Hepatic stellate cell (primary cell): ENCODE data around the gene SHROOM1.

Experiments used
- DNase-seq: peaks from one replicate; pipeline ENCODE4 v3.0.0; 2011; ENCODE audit warnings: low spot score

The SHROOM1 gene

GRCh38 chr5:132776131-132776937 lies 54.1 kb downstream of the SHROOM1 start:
- DNase-seq: peak; percentile 66

DNA sequence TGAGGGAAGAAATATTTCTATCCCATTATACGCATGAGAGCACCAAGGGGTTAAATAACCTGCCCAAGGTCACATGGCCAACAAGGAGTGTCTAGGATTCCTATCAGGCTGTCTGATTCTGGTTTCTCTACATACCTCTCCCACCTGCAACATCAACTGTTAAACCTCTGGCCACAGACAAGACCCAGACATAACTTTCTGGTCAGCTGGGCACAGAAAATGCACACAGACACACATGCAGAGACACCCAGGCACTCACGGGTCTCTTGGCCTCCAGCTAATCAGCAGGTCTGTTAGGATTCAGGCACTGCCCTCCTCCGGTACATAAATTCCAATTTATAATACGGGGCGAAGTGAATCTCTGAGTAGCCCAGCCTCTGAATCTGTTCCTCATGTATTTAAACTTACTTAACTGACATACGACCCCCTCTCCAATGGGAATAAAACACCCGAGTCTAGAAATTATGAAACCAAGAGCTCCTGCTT lies 54.9 kb downstream of the SHROOM1 start:
- DNase-seq: no peak

DNA sequence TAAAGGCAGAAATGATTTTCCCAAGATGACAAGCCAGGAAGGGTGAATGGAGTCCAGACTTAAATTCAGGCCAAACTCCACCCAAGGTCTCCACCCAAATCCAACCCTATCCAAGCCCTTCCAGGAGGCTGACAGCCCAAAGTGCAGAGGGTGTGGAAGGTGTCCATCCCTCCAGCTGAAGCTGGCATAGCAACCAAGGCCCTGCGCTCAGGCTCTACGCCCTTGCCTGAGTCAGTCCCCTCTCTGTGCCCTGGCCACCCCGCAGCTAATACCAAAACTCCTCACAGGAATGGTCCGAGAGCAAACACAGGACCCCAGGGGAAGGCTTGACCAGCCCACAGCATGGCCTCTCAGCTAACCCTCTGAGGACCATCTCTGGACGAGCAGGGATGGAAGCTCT lies 55.6 kb downstream of the SHROOM1 start:
- no peak for DNase-seq

DNA sequence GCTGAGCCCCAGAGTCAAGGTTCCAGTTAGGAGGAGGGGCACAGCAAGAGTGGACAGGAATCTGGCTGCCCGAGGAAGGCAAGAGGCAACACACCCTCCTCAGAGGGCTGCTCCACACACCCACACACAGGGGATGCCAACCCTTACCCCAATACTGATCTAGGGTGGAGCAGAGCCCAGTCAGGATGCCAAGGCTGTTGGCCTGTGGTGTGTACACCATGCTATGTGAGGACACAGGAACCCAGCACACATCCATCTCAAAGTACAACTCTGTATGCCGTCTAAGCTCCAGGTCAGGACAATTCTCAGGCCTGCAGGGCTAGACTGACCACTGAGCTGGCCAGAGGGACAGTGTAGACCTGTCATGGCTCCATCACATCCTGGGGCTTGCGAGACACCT lies 56.0 kb downstream of the SHROOM1 start:
- DNase-seq: no peak

DNA sequence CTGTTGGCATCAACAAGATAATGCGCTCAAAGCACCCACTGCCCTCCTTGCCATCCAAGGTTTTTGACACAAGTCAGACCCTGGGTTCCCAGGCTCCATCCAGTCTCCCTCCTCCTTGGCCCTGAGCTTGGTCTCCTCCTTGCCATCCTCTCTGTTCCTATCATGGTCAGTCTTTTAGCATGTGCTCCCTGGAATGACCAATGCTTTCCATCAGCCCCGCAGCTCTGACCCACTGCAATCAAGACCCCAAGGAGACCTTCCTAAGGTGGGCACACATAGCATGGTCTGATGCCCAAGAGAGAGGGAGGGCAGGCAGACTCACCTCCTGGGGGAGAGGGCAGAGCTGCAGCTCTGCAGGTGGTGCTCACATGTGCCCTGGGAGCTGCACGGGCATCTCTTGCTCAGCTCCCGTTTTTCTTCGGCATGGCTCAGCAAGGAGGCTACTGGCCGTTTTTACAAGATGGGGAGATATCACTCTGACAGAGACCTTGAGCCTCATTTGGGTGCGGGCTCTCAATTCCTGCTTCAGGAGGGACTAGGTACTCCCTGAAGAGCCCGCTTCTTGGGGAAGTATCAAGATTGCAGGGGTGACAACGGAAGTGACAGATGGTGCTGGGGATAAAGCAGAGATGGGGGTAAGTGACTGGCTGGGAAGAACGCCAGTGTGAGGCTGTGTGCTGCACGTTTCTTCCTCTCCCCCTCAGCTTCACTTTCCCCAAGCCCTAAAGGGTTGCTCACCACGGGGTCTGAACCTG lies 56.7 kb downstream of the SHROOM1 start:
- DNase-seq: no peak

- DNase-seq: no peak
Observed at GRCh38 chr5:132773114-132773513, 57.3 kb downstream of the SHROOM1 start.

DNA sequence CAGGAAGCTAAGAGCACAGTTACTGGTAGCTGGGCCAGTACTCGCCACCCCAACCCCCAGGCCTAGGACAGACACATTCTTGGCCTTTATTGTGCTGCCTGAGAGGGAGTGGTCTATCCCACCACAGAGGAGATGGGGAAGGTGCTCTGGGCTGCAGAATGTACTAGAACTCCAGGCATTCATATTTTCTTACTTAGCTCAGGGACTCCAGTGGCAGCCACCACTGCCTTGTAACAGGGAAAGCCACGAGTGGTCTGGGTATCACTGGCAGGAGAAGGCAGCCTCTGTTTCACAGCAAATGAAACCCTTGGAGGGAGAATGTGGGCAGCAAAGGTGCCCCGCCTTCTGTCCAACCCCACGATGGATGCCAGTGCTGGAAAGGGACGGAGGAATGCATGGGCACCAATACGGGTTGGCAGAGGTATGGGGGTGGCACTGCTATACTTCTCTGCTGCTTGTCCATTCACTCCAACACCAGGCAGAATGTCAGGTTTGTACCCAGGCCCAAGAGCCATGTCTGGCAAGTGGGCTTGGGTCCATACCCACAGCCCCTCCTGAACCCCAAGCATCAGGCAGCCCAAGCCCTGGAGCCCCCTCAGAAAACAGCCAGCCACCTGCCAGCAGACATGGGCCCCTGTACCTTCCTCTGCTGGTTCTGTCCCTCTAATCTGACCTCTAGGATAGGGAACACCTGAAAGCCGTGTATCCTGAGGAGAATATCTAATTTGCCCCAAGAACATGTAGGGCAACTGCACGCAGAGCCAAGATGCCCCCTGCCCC lies 58.0 kb downstream of the SHROOM1 start:
- DNase-seq: no peak
